GM18858 (cell line): ENCODE measurements around the gene ROBO1.

Experiments used
- ATAC-seq: cut with Tn5 transposase; IDR thresholded peaks from one replicate; pipeline ENCODE4 v1.9.1; 2021; ENCODE audit not compliant: unreplicated experiment

The ROBO1 gene

DNA sequence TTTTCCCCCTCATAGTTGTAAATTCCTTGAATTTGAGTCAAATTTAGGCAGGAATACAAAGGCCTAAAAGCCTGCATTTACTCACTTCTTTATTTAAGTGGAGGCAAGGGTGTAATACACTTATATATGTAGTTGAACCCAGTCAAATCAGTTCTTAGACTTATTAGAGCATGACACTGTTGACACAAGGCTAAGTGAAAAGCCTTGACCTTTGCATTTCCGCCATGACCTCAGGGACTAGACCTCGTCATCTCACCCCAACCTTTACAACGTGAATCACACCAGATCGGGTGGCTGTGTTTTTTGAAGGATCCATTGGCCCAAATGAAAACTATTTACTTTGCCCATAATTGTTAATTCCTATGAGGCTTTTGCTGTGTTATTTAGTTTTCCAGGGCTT lies 774.4 kb downstream of the ROBO1 start:
- ATAC-seq: no peak

DNA sequence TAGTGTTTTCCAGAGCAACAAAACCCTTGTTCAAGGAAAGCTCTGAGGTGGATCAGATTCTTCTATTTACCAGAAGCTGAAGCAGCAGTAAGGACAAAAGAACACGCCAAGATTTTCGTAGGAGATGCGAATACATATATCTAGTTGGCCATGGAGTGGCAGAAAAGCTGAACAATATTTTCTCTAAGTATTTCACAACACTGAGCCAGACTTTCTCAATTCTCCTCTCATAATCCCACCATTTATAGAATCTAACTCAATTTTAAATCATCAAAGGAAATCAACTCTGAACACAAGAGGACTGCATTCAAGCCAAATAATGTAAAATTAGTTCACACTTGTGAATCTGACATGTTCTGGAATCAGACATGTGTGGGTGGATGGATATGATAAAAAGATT lies 775.0 kb downstream of the ROBO1 start:
- no peak for ATAC-seq

DNA sequence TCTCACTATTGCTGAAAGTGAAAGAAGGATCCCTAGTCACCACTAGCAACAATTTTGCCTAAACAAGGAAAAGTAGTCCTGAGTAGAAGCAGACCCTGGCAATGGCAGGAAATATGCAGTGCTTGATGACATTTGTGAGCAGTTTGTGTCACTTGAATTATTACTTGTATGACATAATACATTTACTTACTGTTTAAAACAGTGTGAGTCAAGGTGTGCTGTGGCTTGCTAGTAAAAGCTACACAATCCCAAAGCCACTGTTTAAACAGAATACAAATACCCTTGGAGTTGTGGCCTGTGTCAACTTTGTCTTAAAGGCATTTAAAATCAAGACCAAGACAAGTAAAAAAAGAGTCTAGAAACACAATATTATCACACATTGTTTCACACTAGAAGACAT lies 775.4 kb downstream of the ROBO1 start:
- ATAC-seq: no peak

DNA sequence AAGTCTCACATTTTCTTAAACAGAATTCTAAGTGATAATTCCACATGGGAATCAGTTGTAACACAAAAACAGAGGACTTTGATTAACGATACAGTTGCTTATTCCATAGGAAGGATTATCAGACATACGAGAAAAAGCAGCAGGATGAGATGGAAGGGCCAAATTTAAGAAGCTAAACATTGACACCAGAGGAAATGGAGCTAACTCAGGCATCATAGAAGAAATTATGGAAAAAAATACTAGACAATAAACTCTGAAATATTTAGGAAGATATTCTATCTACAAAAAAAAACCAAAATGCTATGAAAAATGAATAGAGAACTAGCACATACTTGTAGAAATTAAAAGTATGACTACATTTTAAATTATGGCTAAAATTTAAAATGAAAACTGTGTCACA lies 776.1 kb downstream of the ROBO1 start:
- ATAC-seq: no peak

DNA sequence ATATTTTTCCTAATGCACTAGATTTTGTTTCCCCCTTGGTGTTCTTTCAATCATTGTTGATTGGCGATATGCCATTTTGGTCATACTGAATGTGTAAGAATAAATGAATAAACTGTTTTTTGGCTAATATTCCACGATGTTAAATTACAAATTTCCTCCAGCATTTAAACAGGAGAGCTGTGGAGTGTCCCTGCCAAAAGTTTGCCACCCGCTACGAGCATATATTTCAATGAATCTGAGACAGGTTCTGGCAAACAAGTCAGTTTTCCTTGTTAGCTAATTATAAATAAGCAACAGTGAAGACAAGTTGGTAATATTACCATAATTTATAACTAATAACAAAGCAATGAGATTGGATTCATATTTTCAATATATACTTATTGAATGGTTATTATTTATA lies 777.6 kb downstream of the ROBO1 start:
- ATAC-seq: no peak

DNA sequence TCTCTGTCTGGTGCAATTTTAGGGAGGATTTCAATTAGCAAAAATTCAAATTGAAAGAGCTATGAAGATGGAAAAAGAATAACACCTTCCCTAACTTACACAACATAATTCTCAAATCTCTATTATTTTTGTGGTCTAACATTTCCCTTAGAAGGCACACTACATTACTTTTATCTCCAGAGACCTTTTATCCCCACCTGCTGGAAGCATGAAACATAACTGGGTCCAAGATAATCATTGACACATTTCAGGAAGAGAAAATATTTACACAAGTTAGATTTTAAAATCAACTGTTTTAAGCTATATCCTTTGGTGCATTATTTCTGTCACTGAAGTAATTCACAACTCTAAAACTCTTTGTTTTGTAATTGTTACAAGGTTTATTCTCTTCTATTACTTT lies 779.5 kb downstream of the ROBO1 start:
- ATAC-seq: no peak

DNA sequence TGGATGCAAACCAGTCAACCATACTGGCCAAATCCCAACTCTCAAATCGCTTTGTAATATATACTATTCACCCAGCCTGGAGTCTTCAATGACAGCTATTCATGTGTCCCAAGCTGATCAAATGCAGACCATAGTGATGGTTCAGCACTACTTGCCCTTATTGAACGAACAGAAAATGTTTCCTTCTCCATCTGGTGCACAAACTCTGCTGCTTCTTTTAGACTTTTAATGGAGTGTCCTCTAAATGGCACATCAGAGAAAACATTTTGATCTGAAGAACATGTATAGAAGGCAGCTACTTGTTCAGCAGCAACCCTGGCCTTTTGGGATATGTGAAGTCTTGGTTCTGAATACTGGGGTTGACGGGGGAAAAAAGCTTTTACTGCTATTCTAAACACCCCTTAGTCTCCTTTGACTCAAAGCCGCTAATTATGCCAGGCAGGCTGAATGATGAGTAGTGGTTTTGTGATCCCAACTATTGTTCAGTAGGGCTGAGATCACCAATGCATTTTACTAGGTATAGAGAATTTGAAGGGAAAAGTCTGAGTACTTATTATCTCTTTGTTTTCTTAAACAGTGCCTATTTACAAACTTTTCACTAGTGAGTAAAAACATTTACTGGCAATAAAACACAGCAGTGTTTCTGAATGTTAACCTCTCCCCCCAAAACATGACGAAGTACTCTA lies 781.2 kb downstream of the ROBO1 start:
- no peak for ATAC-seq

DNA sequence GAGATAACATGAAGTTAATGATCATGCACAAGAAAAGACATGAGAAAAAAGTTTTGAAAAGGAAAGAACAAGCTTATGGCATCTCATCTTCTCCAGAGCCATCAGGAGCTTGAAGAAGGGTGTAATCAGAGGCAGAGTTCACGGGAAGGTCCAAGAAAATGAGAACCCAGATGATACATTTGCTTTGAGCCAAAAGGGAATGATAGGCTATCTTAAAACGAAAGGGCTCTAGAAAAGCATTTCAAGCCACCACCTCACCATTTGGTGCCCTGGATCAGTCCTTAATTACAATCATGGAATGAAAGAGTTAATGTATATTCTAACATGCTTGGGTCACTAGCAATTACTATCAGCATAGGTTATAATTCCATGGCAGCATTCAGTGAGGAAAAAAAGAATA lies 781.8 kb downstream of the ROBO1 start:
- ATAC-seq: no peak

DNA sequence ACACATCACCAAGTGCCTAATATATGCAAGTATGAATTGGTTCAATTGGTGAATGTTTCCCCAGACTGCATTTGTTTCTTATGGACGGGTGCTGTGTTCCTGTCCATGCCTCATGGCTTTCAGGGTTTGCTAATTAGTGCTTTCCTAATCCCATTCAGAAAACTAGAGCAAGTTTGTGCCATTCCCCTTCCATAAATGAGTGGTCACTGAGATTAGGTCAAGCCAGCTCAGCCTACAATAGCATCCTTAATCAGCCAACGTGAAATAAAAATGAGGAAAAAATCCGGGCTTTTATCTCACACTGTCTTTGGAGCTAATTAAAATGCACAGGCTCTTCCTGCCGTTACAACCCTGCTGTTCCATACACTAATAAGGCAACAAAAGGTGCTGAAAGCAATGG lies 788.8 kb downstream of the ROBO1 start:
- ATAC-seq: no peak

DNA sequence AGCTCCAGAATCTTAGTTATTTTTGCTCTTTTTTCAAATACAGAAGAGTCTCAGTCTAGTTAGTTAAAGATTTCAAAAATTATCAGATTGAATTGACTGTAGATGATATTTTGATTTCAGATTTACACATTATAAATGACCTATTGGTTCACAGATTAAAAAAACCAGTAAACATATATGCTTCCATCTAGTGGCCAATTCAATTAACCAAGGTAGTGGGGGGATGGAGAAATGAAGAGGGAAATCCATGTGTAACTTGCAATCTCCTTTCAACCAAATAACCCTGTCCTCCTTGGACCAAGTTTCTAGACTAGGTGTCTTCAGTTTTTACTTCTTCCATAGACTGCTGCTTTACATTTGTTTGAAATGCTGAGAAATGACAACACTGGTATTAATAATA lies 789.8 kb downstream of the ROBO1 start:
- no peak for ATAC-seq

DNA sequence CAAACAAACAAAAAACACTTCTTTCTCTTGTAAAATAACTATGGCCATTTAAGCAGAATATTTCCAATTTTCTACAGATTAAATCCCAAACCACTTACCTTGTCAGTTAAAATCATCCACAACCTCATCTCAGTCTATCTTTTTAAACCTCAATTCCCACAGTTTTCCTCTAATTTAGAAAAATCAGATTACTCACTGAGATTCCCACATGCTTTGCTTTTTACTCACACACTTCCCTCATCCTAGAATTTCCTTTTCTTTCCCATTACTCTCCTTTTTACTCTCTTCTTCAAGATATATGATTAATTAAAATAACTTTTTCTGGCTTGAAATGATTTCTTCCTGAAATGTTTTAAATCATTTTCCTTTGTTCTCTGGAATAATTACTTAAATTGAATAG lies 790.7 kb downstream of the ROBO1 start:
- no peak for ATAC-seq

DNA sequence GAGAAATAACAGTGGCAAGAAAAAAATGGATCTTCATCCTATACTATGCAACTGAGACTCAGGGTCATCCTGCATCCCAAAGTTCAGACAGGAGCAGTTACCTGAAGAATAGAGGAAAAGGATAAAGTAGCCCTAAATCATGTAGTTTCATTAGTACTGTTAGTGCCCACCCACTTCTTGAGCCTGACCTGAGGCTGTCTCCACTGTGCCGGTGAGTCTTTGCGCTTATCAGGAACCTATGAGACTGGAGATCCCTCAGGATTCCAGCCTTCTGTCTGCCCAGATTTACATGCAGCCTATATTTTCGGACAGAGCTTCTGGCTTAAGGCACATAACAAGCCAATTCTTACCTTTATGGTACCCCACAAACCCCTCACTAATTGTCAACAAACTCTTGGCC lies 791.6 kb downstream of the ROBO1 start:
- ATAC-seq: no peak

DNA sequence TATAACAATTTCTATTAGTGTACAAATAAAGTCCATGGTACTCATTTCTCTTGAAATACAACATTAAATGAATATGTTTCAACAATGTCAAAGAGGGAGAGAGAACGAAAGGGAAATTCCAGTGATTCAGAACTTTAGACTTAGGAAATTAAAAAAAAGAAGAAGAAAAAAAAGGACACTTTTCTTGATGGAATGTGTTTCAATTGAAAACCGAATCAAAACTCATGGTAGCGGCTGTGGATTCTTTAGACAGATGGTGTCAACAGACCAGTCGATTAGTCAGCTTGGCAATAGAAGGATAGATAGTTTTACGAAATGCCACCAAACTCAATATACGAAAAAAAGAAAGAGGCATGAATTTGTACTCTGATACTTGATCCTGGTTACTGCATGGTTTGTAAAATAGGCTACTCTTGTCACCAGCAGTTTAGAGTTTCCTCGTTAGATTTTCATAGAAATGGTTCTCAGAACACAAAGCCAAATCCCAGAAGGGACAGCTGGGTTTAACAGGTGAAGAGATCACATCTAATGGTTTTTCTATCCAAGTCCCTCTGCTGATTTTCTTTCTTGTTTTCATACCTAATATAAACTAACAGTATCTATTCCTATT lies 793.5 kb downstream of the ROBO1 start:
- ATAC-seq: no peak

DNA sequence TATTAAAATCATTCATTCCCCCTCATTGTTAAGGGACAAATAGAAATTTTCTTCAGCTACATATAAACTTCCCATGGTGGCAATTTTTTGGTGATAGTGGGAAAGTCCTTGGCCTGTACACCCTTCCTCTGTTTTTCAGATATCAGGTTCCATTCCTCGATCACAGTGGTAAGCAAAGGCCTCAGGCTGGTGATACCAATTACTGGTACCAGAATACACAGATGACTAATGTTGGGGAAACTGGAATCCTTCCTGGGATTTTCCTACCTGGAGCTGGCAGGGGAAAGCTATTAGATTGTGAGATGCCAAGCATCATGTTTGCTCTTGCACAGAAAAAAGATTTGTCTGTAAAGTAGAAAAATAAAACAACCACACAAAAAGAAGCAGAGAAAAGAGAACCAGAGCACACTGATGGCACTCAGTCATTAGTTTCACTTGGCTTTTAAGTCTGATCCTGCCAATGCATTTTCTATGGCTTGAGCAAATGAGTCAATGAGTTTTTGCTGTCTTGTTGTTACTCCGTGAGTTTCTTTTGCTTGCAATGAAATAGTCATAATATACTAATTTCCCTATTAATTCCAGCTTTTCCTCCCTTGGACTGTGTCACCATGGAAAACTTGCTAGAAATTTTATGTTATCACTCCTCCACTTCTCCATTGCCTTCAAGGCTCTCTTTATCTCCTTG lies 795.0 kb downstream of the ROBO1 start:
- ATAC-seq: no peak

DNA sequence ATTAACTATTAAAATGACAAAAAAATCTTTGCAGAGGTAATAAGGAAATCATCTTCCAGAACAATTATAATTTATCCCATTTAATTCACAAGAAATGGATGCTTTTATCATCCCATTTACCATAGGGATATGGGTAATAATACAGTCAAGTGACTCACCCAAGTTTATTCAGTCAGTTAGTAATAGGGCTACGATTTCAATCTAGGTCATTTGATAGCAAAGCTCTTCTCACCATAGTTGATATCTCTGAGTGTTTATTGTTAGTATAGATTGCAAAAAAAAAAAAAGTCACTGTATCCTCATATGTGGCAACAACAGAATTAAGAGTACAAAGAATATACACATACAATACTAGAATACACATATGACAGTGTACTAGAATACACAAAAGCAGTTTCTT lies 797.1 kb downstream of the ROBO1 start:
- ATAC-seq: no peak

DNA sequence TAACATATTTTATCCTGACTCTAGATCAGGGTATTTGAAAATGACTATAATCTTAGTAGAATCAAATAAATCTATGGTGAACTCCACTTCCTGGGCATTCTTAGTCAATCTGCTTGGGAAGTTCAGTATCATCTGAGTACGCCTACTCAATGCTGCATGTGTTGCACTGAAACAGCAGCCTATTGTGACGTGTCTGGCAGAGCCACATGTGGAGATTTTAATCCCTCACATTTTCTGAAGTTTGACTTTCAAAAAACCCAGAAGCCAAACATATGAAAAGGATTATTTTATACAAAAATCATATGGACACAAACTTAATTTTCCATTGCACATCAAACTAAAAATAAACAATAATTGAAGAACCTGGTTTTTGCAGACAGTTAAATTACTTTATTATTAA lies 798.3 kb downstream of the ROBO1 start:
- no peak for ATAC-seq

DNA sequence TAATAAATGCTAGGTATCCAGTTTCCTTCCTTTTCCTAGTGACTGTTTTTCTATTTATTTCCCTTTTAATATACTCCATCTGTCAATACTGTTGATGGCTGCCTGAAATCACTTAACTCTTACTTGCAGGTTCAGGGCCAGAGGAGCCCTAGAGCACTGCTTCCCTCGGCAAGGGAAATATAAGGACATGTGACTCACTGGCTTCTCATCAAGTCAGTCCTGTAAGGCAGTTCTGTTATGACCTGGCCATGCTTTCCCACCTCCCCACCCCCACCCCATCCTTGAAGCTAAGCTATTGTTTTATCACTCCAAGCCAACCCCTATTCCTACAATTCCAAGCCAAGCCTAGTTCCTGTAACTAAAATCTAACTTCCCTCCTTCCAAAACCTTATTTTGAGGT lies 800.7 kb downstream of the ROBO1 start:
- no peak for ATAC-seq

DNA sequence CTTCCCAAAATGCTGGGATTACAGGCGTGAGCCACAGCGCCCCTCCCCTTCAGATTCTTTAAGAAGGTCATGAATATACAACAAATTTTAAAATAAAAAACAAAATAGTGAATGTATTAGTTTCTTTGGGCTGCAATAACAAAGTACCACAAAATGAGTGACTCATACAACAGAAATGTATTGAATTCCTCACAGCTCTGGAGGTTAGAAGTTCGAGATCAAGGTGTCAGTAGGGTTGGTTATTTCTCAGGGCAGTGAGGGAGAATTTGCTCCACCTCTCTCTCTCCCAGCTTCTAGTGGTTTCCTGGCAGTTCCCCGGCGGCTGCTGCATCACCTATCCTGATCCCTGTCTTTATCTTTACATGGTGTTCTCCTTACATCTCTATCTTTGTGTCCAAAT lies 804.0 kb downstream of the ROBO1 start:
- no peak for ATAC-seq

DNA sequence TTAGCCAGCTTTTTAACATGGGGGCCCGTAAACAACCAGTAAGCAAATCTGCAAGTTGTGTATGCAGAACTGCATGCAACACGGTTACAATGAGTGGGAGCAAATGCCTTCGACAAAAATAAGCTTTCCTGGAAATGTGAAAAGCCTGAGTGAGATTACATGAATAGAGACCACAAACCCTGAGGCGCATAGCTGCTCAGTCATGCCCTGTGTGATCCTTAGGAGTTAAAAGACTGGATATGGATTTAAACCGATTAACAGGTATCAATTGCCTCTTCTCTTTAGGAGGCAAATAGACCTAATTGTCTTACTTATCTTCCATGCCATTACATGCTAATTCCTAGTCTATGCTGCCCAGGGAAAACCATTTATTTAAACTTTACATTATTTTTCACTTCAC lies 810.3 kb downstream of the ROBO1 start:
- ATAC-seq: no peak

DNA sequence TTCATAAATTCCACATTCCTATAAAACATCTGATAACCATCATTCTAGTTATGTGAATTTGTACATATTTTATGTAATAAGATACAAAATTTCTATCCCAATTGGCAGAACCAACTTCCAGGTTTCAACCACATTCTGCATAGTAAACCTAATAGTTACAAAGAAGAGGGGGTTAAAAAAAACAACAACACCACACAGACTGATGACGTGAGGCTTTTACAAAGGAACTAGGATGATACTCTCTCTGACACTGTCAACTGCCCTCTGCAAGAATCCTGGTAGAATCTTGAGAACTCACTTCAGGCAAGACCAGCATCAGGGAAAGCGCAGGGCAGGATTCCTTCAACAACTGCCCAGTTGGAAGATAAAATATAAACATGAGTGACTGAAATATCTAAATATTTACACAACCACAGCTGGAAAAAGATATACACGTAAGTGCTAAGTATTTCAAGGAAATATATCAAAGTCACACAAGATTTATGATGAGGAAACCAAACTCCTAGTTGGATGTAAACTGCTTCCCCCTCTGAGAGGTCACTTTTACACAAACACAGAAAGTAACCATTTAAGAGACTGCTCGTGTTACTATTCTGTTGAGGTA lies 816.4 kb downstream of the ROBO1 start:
- ATAC-seq: no peak

DNA sequence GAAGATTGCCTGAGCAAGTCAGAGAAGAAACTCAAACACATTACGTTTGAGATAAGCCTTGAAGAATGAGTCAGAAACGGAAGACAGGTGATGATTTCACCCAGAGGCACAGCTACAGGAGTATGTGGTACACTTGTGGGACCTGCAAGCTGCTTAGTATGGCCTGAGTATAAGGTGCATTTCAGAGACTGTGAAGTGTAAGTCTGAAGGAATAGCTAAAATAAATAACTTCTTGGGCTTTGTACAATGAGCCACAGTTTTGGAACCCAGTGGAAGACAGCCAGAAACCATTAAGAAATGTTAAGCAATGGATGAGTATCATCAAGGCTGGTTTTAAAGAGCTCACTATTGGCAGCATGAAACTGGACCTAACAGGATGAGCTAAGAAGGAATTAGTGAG lies 826.2 kb downstream of the ROBO1 start:
- no peak for ATAC-seq

DNA sequence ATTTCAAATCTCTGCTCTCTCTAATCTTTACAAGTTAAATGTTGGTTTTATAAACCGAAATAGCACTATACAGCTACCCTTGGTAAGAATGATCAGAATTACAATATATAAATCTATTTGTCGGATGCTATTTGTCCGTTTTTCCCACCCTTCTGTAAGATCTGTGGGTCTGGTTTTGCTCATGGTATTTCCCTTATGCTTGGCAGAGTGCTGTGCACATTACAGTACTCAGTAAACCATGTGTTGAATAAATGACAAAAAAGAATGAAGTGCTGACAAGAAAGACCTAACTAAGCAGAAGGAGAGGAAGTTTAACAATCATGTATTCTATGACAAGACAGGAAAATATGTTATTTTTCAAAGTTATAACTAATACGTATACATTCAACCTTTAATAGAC lies 827.2 kb downstream of the ROBO1 start:
- ATAC-seq: no peak
